Naive thymus-derived CD8-positive, alpha-beta T cell (primary cell): ENCODE data around the gene HBD. TPM values are rescaled to one million over a fixed set of nuclear protein-coding genes. Genes with fewer than 3 reads are reported as not detected.
"Not testable (repeated sequence)": the region's sequence is repeated elsewhere in the genome, so short reads cannot be mapped to it uniquely, and the experiment has no call there.

Experiments
- ATAC-seq, 2 donors: fragments of 150-1000 bp; cut with Tn5 transposase in 1 of 2; sonication (Bioruptor Pico), chemical (Tn5 transposase) in 1 of 2; 1 replicate in 1 of 2; 2 replicates in 1 of 2; pipeline ENCODE4 v1.10.0; 2021; ENCODE audit warnings: mild to moderate bottlenecking in 2 of 2, moderate library complexity in 2 of 2
- POLR2A ChIA-PET: fragments of 350-600 bp; sonication (Branson Sonifier 250); formaldehyde crosslinking; loops from one replicate; lab custom pipeline; 2021; ENCODE audit warnings: antibody characterized with exemption; lab: Charles Lee
- DNase-seq, 10 donors: peaks; one replicate each; pipeline versions ENCODE4 v3.0.0 to v3.0.0-alpha.2; 2020 to 2022
- H3K27ac Mint-ChIP-seq, 10 donors: one replicate each; pipeline ENCODE4 v1.8.0; 2020 to 2022; ENCODE audit warnings: mild to moderate bottlenecking in 10 of 10, mixed read lengths in 10 of 10, moderate library complexity in 4 of 10, inconsistent platforms in 1 of 10
- H3K27me3 Mint-ChIP-seq, 5 donors: one replicate each; pipeline ENCODE4 v1.8.0; 2021 to 2022; ENCODE audit warnings: mixed read lengths in 5 of 5
- H3K36me3 Mint-ChIP-seq, 3 donors: one replicate each; pipeline ENCODE4 v1.8.0; 2020 to 2022; ENCODE audit warnings: mixed read lengths in 3 of 3, mild to moderate bottlenecking in 2 of 3, inconsistent platforms in 1 of 3
- H3K4me1 Mint-ChIP-seq, 4 donors: one replicate each; pipeline ENCODE4 v1.8.0; 2021 to 2022; ENCODE audit warnings: mixed read lengths in 4 of 4
- H3K4me3 Mint-ChIP-seq, 10 donors: one replicate each; pipeline ENCODE4 v1.8.0; 2020 to 2022; ENCODE audit warnings: mild to moderate bottlenecking in 10 of 10, mixed read lengths in 10 of 10, moderate library complexity in 6 of 10, inconsistent platforms in 1 of 10
- H3K9me3 Mint-ChIP-seq, 9 donors: one replicate each; pipeline ENCODE4 v1.8.0; 2020 to 2022; ENCODE audit warnings: mixed read lengths in 9 of 9, mild to moderate bottlenecking in 3 of 9, inconsistent platforms in 1 of 9, moderate library complexity in 1 of 9
- polyA plus RNA-seq, 3 donors: library from polyadenylated mRNA; unstranded; fragments of 300-500 nt; fragmentation: Illumina TruSeq; gene quantifications; one replicate each; pipeline ENCODE4 v1.2.3, GENCODE V29; 2021
- total RNA-seq, 8 experiments: library from RNA in 2 of 8; stranded (reverse) in 2 of 8; gene quantifications; one replicate each; pipeline ENCODE4 v1.2.3 and lab custom pipeline; 2021 to 2026

The HBD gene
- total and polyA plus RNA-seq, 5 experiments from 2014 or later: not detected

GRCh38 chr11:5269715-5270147 is 35.4 kb upstream of the HBD start, which contains the start of gene HBE1:
Gene HBE1 (minus strand): TSS chr11:5269945. CDS start chr11:5269890, 55 bp downstream.
- ATAC-seq (no peak), DNase-seq (no peak)
- Mint-ChIP-seq H3K4me1 (no peaks in the 10 kb centered on the region), H3K27me3 (peaks cover 2 to 9% (median 5%) of the 10 kb centered on the region in 5 donors), H3K36me3 (no peaks in the 10 kb centered on the region), H3K9me3 (no peaks in the 10 kb centered on the region), H3K4me3 (no peak within 1 kb of the TSS), H3K27ac (no peak within 1 kb of the TSS)
- POLR2A ChIA-PET: no interaction called here

- Mint-ChIP-seq H3K27ac (no peak overlapping the region), H3K4me3 (no peak overlapping the region), H3K9me3 (peaks cover 0 to 4% (median 0%) of the 10 kb centered on the region in 9 donors), H3K36me3 (no peaks in the 10 kb centered on the region), H3K27me3 (peaks cover 0 to 18% (median 4%) of the 10 kb centered on the region in 5 donors), H3K4me1 (peaks cover 0 to 2% (median 0%) of the 10 kb centered on the region in 4 donors)
- no peak for ATAC-seq
- POLR2A ChIA-PET: no interaction called here
- no peak for DNase-seq
These were observed 32.8 kb upstream of the HBD start for GRCh38 chr11:5267033-5267563.

GRCh38 chr11:5266609-5267008 is 32.3 kb upstream of the HBD start:
- no peaks in the 10 kb centered on the region for H3K36me3 Mint-ChIP-seq
- POLR2A ChIA-PET: no interaction called here
- peaks cover 0 to 16% (median 2%) of the 10 kb centered on the region in 5 donors for H3K27me3 Mint-ChIP-seq
- no peak overlapping the region for H3K27ac Mint-ChIP-seq
- DNase-seq (no peak), ATAC-seq (no peak)
- peaks cover 0 to 4% (median 0%) of the 10 kb centered on the region in 9 donors for H3K9me3 Mint-ChIP-seq
- no peak overlapping the region for H3K4me3 Mint-ChIP-seq
- peaks cover 0 to 2% (median 0%) of the 10 kb centered on the region in 4 donors for H3K4me1 Mint-ChIP-seq

GRCh38 chr11:5265832-5266231 is 31.5 kb upstream of the HBD start:
- ATAC-seq: no peak
- no peaks in the 10 kb centered on the region for H3K36me3 Mint-ChIP-seq
- DNase-seq: no peak
- peaks cover 0 to 8% (median 0%) of the 10 kb centered on the region in 9 donors for H3K9me3 Mint-ChIP-seq
- POLR2A ChIA-PET: no interaction called here
- no peak overlapping the region for H3K27ac Mint-ChIP-seq
- H3K27me3 Mint-ChIP-seq: peaks cover 0 to 10% (median 0%) of the 10 kb centered on the region in 5 donors
- peaks cover 0 to 2% (median 0%) of the 10 kb centered on the region in 4 donors for H3K4me1 Mint-ChIP-seq
- no peak overlapping the region for H3K4me3 Mint-ChIP-seq

- H3K27me3 Mint-ChIP-seq: peaks cover 2 to 63% (median 4%) of the 10 kb centered on the region in 5 donors
- peaks cover 0 to 30% (median 13%) of the 10 kb centered on the region in 9 donors for H3K9me3 Mint-ChIP-seq
- peaks cover 0 to 11% (median 0%) of the 10 kb centered on the region in 3 donors for H3K36me3 Mint-ChIP-seq
- no peak overlapping the region for H3K27ac Mint-ChIP-seq
- POLR2A ChIA-PET: no interaction called here
- DNase-seq: no peak
- H3K4me1 Mint-ChIP-seq: peaks cover 0 to 2% (median 0%) of the 10 kb centered on the region in 4 donors
- no peak overlapping the region for H3K4me3 Mint-ChIP-seq
- ATAC-seq: no peak
These were observed 24.4 kb upstream of the HBD start for GRCh38 chr11:5258543-5259262.

- Mint-ChIP-seq H3K4me3 (no peak overlapping the region), H3K9me3 (peaks cover 0 to 29% (median 13%) of the 10 kb centered on the region in 9 donors), H3K36me3 (peaks cover 0 to 11% (median 0%) of the 10 kb centered on the region in 3 donors), H3K27ac (no peak overlapping the region), H3K27me3 (peaks cover 4 to 63% (median 7%) of the 10 kb centered on the region in 5 donors), H3K4me1 (no peaks in the 10 kb centered on the region)
- POLR2A ChIA-PET: no interaction called here
- DNase-seq: no peak
- no peak for ATAC-seq
These were observed 23.0 kb upstream of the HBD start for GRCh38 chr11:5257296-5257695.

- POLR2A ChIA-PET, DNase-seq, ATAC-seq: not testable (repeated sequence)
These were observed 20.5 kb upstream of the HBD start, which contains the start of gene HBG2 for GRCh38 chr11:5254646-5255413. Gene HBG2 (minus strand): TSS chr11:5254781. CDS start chr11:5254728, 53 bp downstream.

GRCh38 chr11:5254023-5254422 is 19.7 kb upstream of the HBD start:
- H3K36me3 Mint-ChIP-seq, H3K4me3 Mint-ChIP-seq, H3K27ac Mint-ChIP-seq, DNase-seq, ATAC-seq, H3K4me1 Mint-ChIP-seq, POLR2A ChIA-PET, H3K9me3 Mint-ChIP-seq: not testable (repeated sequence)
- H3K27me3 Mint-ChIP-seq: peaks cover 4 to 55% (median 7%) of the 10 kb centered on the region in 5 donors

More at GRCh38 chr11:5254646-5255413, 20.5 kb upstream of the HBD start, which contains the start of gene HBG2:
- peaks cover 4 to 64% (median 7%) of the 10 kb centered on the region in 5 donors for H3K27me3 Mint-ChIP-seq
- not testable (repeated sequence) for H3K4me1 Mint-ChIP-seq, H3K4me3 Mint-ChIP-seq
- peaks cover 0 to 11% (median 0%) of the 10 kb centered on the region in 3 donors for H3K36me3 Mint-ChIP-seq
- peak within 1 kb of the TSS in 1 of 10 donors; percentile 32 for H3K27ac Mint-ChIP-seq
- H3K9me3 Mint-ChIP-seq: peaks cover 0 to 15% (median 5%) of the 10 kb centered on the region in 9 donors

- H3K36me3 Mint-ChIP-seq, H3K4me1 Mint-ChIP-seq, DNase-seq, H3K9me3 Mint-ChIP-seq, ATAC-seq, H3K4me3 Mint-ChIP-seq, POLR2A ChIA-PET, H3K27ac Mint-ChIP-seq: not testable (repeated sequence)
- H3K27me3 Mint-ChIP-seq: peaks cover 4 to 52% (median 7%) of the 10 kb centered on the region in 5 donors
These were observed 19.2 kb upstream of the HBD start for GRCh38 chr11:5253440-5253839.

- H3K4me1 Mint-ChIP-seq: no peaks in the 10 kb centered on the region
- no peak overlapping the region for H3K27ac Mint-ChIP-seq
- H3K9me3 Mint-ChIP-seq: peaks cover 0 to 3% (median 0%) of the 10 kb centered on the region in 9 donors
These were observed 18.6 kb upstream of the HBD start for GRCh38 chr11:5252919-5253265.

GRCh38 chr11:5252192-5252918 is 18.1 kb upstream of the HBD start:
- H3K4me3 Mint-ChIP-seq: no peak overlapping the region
- no peak overlapping the region for H3K27ac Mint-ChIP-seq
- no peaks in the 10 kb centered on the region for H3K4me1 Mint-ChIP-seq
- POLR2A ChIA-PET: no interaction called here
- no peaks in the 10 kb centered on the region for H3K36me3 Mint-ChIP-seq
- DNase-seq (no peak), ATAC-seq (no peak)
- peaks cover 0 to 1% (median 0%) of the 10 kb centered on the region in 9 donors for H3K9me3 Mint-ChIP-seq
- H3K27me3 Mint-ChIP-seq: peaks cover 0 to 44% (median 7%) of the 10 kb centered on the region in 5 donors

More at GRCh38 chr11:5252919-5253265, 18.6 kb upstream of the HBD start:
- no peak overlapping the region for H3K4me3 Mint-ChIP-seq
- ATAC-seq (no peak), DNase-seq (no peak)
- POLR2A ChIA-PET: no interaction called here
- H3K36me3 Mint-ChIP-seq: no peaks in the 10 kb centered on the region
- peaks cover 4 to 49% (median 7%) of the 10 kb centered on the region in 5 donors for H3K27me3 Mint-ChIP-seq

- Mint-ChIP-seq H3K9me3 (peaks cover 0 to 1% (median 0%) of the 10 kb centered on the region in 9 donors), H3K36me3 (no peaks in the 10 kb centered on the region), H3K4me1 (no peaks in the 10 kb centered on the region), H3K27ac (no peak overlapping the region), H3K27me3 (peaks cover 0 to 39% (median 7%) of the 10 kb centered on the region in 5 donors), H3K4me3 (no peak overlapping the region)
- POLR2A ChIA-PET: no interaction called here
- no peak for DNase-seq
- ATAC-seq: no peak
These were observed 17.5 kb upstream of the HBD start for GRCh38 chr11:5251746-5252145.
